ENCODE results near the gene KRT26. TPM values are rescaled to one million over a fixed set of nuclear protein-coding genes. Genes with fewer than 3 reads are reported as not detected.

The KRT26 gene
- total RNA-seq, 4 donors from 2014 or later = not detected

DNA sequence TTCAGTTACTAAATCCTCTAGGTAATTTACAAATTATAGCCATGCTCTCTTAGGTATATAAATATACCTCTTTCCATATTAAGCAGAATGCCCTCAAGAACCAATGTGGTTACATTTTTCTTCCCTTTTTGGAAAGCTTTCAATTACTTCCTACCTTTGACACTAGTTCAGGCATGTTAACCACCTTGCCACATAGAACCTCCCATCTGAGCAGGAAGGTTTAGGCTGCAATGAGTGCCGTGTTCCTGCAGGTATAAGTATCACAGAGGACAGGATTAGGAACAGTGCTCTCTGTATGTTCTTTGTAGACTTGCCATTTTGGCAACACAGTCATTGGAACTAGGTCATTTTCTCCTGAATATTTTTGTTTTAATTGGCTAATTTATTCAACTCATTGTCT lies 37.0 kb downstream of the KRT26 start:
- no peaks in the 10 kb centered on the region for H3K9me3 ChIP-seq
- H3K36me3 ChIP-seq = no peaks in the 10 kb centered on the region
- no peak overlapping the region for H3K27ac ChIP-seq (replicated peaks in 1 of 4)
- intact Hi-C loops (cut with DNase I) = no loop called here
- no peak overlapping the region for H3K4me3 ChIP-seq
- DNase-seq (ENCODE audit: extremely low spot score) = no peak
- no peaks in the 10 kb centered on the region for H3K4me1 ChIP-seq
- peaks cover 0 to 20% (median 0%) of the 10 kb centered on the region in 4 donors for H3K27me3 ChIP-seq
- 87% methylated on average over 1 of the region's 1 CpG for WGBS
- TF ChIP-seq POLR2AphosphoS5 (IDR thresholded peaks at IDR 0.05) (no peak), POLR2A (IDR thresholded peaks at IDR 0.05; ENCODE audit: low read depth) (no peak), EP300 (IDR thresholded peaks at IDR 0.05) (no peak)
- TF ChIP-seq, protein P1, sequence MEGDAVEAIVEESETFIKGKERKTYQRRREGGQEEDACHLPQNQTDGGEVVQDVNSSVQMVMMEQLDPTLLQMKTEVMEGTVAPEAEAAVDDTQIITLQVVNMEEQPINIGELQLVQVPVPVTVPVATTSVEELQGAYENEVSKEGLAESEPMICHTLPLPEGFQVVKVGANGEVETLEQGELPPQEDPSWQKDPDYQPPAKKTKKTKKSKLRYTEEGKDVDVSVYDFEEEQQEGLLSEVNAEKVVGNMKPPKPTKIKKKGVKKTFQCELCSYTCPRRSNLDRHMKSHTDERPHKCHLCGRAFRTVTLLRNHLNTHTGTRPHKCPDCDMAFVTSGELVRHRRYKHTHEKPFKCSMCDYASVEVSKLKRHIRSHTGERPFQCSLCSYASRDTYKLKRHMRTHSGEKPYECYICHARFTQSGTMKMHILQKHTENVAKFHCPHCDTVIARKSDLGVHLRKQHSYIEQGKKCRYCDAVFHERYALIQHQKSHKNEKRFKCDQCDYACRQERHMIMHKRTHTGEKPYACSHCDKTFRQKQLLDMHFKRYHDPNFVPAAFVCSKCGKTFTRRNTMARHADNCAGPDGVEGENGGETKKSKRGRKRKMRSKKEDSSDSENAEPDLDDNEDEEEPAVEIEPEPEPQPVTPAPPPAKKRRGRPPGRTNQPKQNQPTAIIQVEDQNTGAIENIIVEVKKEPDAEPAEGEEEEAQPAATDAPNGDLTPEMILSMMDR (IDR thresholded peaks at IDR 0.05) = no peak

DNA sequence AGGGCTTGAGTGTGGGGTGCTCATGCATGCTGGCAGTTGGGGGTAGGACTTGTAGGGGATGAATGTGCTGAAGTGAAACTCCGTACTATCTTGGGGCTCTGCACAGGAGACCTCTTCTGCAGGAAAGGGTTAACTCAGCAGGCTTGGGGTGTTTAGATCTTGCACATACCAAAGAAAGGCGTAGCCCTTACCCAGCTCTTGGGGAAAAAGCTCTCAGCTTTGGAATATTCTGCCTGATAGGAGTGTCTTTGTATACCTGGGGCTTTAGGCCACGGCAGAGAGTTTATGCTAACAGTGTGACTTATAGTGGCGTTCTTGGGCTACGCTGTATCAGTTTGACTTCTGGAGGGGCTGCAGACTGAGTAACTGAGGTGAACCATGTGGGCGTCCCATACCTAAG lies 38.0 kb downstream of the KRT26 start:
- no peak overlapping the region for H3K4me3 ChIP-seq
- intact Hi-C loops (cut with DNase I) = no loop called here
- H3K27ac ChIP-seq (replicated peaks in 1 of 4) = no peak overlapping the region
- WGBS = 81% methylated on average over 5 of the region's 6 CpGs
- H3K36me3 ChIP-seq = no peaks in the 10 kb centered on the region
- peaks cover 0 to 18% (median 0%) of the 10 kb centered on the region in 4 donors for H3K27me3 ChIP-seq
- DNase-seq (ENCODE audit: extremely low spot score) = no peak
- TF ChIP-seq POLR2A (IDR thresholded peaks at IDR 0.05; ENCODE audit: low read depth) (no peak), EP300 (IDR thresholded peaks at IDR 0.05) (no peak), POLR2AphosphoS5 (IDR thresholded peaks at IDR 0.05) (no peak)
- TF ChIP-seq, protein P1 (IDR thresholded peaks at IDR 0.05) = no peak
- H3K4me1 ChIP-seq = no peaks in the 10 kb centered on the region
- H3K9me3 ChIP-seq = no peaks in the 10 kb centered on the region

DNA sequence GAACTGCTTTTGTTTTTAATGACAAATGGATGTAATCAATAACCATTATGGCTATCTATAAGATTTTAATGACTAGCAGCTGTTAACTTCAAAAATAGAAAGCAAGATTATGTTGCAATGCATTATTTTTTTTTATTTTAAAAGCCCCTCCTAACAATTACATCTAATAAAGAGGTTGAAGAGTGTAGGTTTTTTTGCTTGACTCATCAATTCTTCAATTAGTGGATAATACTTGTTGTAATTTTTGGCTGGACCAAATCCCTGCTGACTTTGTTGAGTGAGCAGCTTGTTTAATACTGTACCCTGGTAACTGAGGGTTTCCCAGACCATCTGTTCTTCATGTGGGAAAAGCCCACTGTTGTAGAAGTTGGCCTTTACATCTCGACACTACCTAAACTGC lies 41.0 kb downstream of the KRT26 start:
- peaks cover 0 to 18% (median 0%) of the 10 kb centered on the region in 4 donors for H3K27me3 ChIP-seq
- H3K27ac ChIP-seq (replicated peaks in 1 of 4) = no peak overlapping the region
- DNase-seq (ENCODE audit: extremely low spot score) = no peak
- no peak overlapping the region for H3K4me3 ChIP-seq
- 67% methylated on average over 1 of the region's 1 CpG for WGBS
- H3K9me3 ChIP-seq = no peaks in the 10 kb centered on the region
- TF ChIP-seq POLR2A (IDR thresholded peaks at IDR 0.05; ENCODE audit: low read depth) (no peak), POLR2AphosphoS5 (IDR thresholded peaks at IDR 0.05) (no peak), EP300 (IDR thresholded peaks at IDR 0.05) (no peak)
- TF ChIP-seq, protein P1 (IDR thresholded peaks at IDR 0.05) = no peak
- H3K4me1 ChIP-seq = no peaks in the 10 kb centered on the region
- no peaks in the 10 kb centered on the region for H3K36me3 ChIP-seq
- intact Hi-C loops (cut with DNase I) = no loop called here

DNA sequence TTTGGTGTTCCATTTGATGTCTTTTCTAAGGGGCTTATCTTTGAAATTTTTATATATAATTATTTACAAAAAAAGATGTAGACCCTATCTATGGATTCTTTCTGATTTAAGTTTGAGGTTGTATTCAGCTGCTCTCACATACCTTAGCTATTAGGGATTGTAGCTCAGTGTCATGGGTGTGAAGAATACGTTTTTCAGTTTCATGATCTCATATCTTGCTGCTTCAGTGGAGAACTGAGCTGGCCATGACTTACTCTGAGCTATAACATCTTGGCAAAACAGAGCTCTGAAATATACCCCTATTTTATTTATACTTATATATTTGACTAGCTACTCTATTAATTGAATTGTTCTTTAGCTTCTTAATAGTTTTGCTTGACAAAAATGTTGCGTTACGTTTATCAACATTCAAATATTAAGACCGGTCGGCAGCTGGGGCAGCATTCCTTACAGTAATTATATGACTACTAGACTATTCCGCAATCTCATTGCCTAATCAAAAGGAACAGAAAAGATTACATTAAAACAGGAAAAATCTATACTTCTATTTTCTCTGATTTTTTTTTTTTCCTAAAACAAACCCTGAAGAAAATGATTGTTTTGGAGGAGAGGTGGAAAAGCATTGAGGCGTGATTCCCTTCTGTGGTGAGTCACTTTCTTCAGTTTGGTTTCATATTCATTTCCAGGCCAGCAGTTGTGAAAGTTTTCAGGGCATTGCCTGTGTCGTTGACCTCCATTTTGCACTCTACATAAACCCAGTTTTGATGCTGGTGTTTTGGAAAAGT lies 44.4 kb downstream of the KRT26 start:
- WGBS = 72% methylated on average over 8 of the region's 8 CpGs
- H3K4me1 ChIP-seq = no peaks in the 10 kb centered on the region
- H3K9me3 ChIP-seq = no peaks in the 10 kb centered on the region
- no peak for DNase-seq (ENCODE audit: extremely low spot score)
- peaks cover 0 to 14% (median 0%) of the 10 kb centered on the region in 4 donors for H3K27me3 ChIP-seq
- intact Hi-C loops (cut with DNase I) = loop anchor here (2.0 kb wide), 1 partner anchor 107 kb away; no protein-coding TSS in a partner anchor
- H3K4me3 ChIP-seq = no peak overlapping the region
- no peak for TF ChIP-seq POLR2A (IDR thresholded peaks at IDR 0.05; ENCODE audit: low read depth)
- TF ChIP-seq, protein P1 (IDR thresholded peaks at IDR 0.05) = no peak
- TF ChIP-seq EP300 (IDR thresholded peaks at IDR 0.05) = no peak
- TF ChIP-seq POLR2AphosphoS5 (IDR thresholded peaks at IDR 0.05) = no peak
- H3K27ac ChIP-seq (replicated peaks in 1 of 4) = no peak overlapping the region
- H3K36me3 ChIP-seq = no peaks in the 10 kb centered on the region
